DMS153 treated with DMSO at 0.1 percent for 48 hours (cell line): ENCODE data around the gene ARHGAP31.
"Not testable (repeated sequence)": the region's sequence is repeated elsewhere in the genome, so short reads cannot be mapped to it uniquely, and the experiment has no call there.

Experiments used
- DNase-seq: peaks from one replicate; lab custom pipeline; 2025; ENCODE audit not compliant: unreplicated experiment; lab: John Stamatoyannopoulos, UW

Gene ARHGAP31

GRCh38 chr3:119318876-119319275, 24.7 kb downstream of the ARHGAP31 start:
- no peak for DNase-seq

DNA sequence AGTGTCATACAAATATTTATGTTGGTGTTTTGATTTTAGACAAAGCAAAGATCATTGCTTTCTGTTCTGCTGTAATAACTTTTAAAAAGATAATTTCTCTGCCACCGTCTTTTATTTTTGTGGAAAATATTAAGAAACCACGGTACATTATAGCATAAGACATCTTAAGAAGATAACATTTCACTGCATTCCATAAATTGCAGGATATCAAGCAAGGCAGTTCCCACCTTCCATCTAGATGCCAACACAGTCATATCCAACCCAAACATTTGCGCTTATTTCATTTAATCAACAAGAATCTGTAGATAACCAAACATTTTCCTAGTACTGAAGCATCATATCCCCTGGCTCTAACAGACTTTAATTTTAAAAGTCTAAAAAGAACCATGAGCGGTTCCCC, 25.1 kb downstream of the ARHGAP31 start:
- no peak for DNase-seq

DNA sequence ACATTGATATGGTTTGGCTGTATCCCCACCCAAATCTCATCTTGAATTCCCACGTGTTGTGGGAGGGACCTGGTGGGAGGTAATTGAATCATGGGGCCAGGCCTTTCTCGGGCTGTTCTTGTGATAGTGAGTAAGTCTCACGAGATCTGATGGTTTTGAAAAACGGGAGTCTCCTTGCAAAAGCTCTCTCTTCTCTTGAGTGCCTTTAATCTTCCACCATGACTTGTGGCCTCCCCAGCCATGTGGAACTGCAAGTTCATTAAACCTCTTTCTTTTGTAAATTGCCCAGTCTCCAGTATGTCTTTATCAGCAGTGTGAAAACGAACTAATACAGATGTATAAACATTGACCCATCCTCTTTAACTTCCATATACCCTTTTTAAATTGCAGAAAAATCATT, 26.6 kb downstream of the ARHGAP31 start:
- DNase-seq, result not testable (repeated sequence)

- DNase-seq, result no peak
Measured at GRCh38 chr3:119322021-119322834, 28.0 kb downstream of the ARHGAP31 start.

GRCh38 chr3:119322835-119323722, 28.9 kb downstream of the ARHGAP31 start:
- peak; percentile 44 for DNase-seq

DNA sequence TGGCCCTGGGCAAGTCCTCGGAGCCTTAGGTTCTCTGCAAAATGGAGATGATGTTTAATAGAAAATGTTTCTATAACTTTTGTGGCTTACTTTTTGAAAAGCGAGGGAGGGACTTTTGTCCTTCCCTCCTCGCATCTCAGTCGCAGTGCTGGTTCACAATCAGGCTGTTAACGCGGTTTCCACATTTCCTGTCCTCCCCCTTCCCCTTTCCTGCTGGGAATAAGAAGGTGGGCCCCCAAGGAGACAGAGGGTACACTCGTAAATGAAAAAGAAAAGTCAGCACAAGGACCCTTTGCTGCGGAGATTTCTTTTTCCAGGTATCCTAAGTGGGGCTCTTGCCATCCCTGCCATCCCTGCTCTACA, 29.5 kb downstream of the ARHGAP31 start:
- no peak for DNase-seq

DNA sequence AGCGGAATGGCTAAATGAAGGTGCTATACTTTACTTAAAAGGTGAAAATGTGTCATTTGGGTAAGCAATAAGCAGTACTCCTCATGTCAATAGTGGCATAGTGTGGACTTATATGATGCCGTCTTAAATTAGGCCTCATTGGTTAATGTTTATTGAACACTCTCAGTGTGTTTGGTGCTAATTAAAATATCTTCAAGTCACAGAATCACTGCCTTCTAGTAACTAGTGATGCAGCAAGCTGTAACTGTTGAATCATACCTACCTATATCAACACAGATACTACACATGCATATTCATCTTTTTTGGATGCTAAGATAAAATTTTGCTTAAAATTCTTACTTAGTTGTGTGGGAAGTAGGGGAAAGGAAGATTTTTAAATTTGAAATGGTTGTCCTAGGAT, 30.7 kb downstream of the ARHGAP31 start:
- no peak for DNase-seq

DNA sequence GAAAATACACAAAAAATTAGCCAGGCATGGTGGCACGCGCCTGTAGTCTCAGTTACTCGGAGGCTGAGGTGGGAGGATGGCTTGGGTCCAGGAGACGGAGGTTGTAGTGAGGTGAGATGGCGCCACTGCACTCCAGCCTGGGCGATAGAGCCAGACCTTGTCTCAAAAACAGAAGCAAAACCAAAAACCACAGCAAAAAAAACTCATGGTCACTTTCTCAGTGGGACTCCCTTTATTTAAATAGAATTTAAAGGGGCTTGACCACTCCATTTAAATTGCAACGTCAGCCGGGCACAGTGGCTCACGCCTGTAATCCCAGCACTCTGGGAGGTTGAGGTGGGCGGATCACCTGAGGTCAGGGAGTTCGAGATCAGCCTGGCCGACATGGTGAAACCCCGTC, 32.8 kb downstream of the ARHGAP31 start:
- DNase-seq, result no peak

GRCh38 chr3:119329551-119329950, 35.4 kb downstream of the ARHGAP31 start:
- DNase-seq, result no peak

GRCh38 chr3:119330181-119330580, 36.0 kb downstream of the ARHGAP31 start:
- DNase-seq, result no peak

GRCh38 chr3:119330858-119331257, 36.7 kb downstream of the ARHGAP31 start:
- no peak for DNase-seq

- no peak for DNase-seq
Measured at GRCh38 chr3:119331661-119332060, 37.5 kb downstream of the ARHGAP31 start.

DNA sequence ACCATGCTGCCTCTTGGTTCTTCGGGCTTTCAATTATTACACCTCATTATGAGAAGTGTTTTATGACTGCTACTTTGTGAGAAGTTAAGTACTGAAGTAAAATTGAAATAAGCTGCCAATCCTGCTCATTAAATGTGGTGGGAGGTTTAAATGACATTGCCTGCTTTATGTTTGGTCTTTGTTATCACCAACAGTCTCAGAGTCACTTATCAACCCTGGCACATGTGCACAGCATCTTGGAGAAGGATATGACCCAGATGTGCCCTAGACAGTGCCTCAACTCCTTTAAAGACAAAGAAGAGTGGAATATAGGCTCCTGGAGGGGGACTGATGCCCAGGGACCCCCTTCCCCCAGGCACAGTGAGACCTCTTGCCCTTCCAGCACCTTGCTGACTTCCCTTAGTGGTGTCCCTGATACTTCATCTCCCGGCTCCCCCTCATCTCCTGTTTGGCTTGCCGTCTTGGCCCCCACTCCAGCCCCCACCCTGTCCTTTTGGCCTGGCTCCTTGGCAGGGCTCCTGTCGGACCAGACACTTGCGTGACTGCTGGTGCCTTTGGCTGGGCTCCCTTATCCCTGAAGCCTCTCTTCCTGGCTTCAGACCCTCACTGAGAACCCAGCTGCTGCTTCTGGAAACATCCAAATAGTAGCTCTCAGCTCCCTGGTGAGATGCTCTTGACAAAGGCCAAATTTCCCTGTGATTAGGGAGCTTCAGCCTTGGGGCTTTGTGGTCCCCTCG, 39.8 kb downstream of the ARHGAP31 start:
- no peak for DNase-seq

- DNase-seq, result no peak
Measured at GRCh38 chr3:119336823-119337222, 42.6 kb downstream of the ARHGAP31 start.

GRCh38 chr3:119337407-119337806, 43.2 kb downstream of the ARHGAP31 start:
- not testable (repeated sequence) for DNase-seq

- DNase-seq, result no peak
Measured at GRCh38 chr3:119338754-119339153, 44.6 kb downstream of the ARHGAP31 start.

DNA sequence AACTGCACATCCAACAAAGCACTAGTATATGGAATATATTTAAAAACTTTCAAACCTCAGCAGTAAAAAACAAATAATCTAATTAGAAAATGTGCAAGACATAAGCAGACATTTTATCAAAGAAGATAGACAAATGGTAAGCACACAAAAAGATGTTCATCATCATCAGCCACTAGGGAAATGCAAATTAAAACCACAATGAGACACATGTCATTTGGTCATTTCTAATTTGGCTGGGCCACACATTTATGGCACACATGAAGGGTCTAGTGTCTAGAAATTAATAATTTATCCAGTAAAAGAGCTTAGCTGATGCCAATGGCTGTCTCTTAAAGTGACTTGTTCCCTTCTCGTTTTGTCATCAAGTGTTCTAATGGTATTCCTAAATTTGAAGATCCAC, 45.8 kb downstream of the ARHGAP31 start:
- no peak for DNase-seq

DNA sequence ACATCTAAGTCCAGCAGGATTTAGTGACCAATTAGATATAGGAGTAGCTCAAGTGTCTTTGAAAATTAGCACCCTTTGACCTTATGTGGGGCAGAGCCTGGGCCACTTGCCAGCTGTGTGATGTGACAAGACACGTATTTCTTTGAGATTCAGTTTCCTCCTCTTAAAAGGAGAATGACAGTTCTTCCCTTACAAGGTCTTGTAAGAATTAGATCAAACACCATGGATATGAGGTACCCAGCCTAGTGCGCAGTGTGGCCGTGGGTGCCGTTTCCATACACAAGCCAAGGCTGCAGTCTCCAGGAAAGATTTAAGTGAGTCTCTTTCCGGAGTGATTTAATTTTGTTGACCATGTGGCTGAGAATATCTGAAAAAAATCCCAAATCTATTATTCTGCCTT, 46.3 kb downstream of the ARHGAP31 start:
- DNase-seq, result no peak

GRCh38 chr3:119342176-119342575, 48.0 kb downstream of the ARHGAP31 start:
- no peak for DNase-seq

GRCh38 chr3:119343719-119344118, 49.5 kb downstream of the ARHGAP31 start:
- DNase-seq, result no peak

DNA sequence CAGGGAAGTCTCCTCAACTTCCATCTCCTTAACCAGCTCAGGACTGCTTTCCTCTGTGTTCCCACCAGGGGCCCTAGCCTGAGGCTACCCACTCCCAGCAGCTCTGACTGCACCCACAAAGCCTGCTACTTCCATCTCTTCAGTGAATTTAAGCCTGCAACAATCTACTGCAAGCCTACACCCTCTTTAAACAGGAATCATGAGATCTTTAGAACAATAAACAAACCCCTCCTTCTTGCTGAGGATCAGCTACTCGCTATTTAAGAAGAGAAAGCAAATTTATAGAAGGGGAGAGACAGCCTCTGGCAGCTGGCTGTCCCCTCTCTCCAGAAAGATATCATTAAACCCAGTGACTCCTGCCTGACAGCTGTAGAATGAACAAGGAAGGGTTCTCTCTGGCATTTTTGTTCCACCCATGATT, 51.9 kb downstream of the ARHGAP31 start:
- no peak for DNase-seq
